Gastroesophageal sphincter (tissue), 3 donors: ENCODE measurements around the gene LARP6.

Experiments used
- EP300 ChIP-seq: sonication (generic); formaldehyde crosslinking; IDR thresholded peaks from one replicate; pipeline ENCODE4 v1.6.1; 2017; ENCODE audit warnings: antibody characterized with exemption, mild to moderate bottlenecking
- POLR2A ChIP-seq, 2 donors: fragments of 450-650 bp; IDR thresholded peaks; one replicate each; pipeline ENCODE4 v1.6.1; 2017; ENCODE audit warnings: antibody characterized with exemption in 2 of 2, mild to moderate bottlenecking in 2 of 2, moderate library complexity in 1 of 2
- POLR2AphosphoS5 ChIP-seq: sonication (generic); formaldehyde crosslinking; IDR thresholded peaks from one replicate; pipeline ENCODE4 v1.6.1; 2017; ENCODE audit warnings: antibody characterized with exemption
- TF ChIP-seq, protein P1 (sequence below), 4 experiments: fragments of 200-600 bp in 2 of 4; fragments of 450-650 bp in 2 of 4; sonication (generic) in 1 of 4; IDR thresholded peaks; one replicate each; pipeline ENCODE4 v1.5.1; 2017 to 2019; ENCODE audit warnings: antibody characterized with exemption in 4 of 4, mild to moderate bottlenecking in 2 of 4, moderate library complexity in 2 of 4

GRCh38 chr15:70799667-70800450 lies 54.1 kb downstream of the LARP6 start:
- TF ChIP-seq, protein P1, sequence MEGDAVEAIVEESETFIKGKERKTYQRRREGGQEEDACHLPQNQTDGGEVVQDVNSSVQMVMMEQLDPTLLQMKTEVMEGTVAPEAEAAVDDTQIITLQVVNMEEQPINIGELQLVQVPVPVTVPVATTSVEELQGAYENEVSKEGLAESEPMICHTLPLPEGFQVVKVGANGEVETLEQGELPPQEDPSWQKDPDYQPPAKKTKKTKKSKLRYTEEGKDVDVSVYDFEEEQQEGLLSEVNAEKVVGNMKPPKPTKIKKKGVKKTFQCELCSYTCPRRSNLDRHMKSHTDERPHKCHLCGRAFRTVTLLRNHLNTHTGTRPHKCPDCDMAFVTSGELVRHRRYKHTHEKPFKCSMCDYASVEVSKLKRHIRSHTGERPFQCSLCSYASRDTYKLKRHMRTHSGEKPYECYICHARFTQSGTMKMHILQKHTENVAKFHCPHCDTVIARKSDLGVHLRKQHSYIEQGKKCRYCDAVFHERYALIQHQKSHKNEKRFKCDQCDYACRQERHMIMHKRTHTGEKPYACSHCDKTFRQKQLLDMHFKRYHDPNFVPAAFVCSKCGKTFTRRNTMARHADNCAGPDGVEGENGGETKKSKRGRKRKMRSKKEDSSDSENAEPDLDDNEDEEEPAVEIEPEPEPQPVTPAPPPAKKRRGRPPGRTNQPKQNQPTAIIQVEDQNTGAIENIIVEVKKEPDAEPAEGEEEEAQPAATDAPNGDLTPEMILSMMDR (IDR thresholded peaks at IDR 0.05): no peak
- TF ChIP-seq POLR2A (IDR thresholded peaks at IDR 0.05) (no peak), POLR2AphosphoS5 (peak; percentile 44), EP300 (no peak)
